ENCODE measurements around the gene LMLN. TPM values are rescaled to one million over a fixed set of nuclear protein-coding genes. Genes with fewer than 3 reads are reported as not detected.

Gene LMLN
- total and polyA plus RNA-seq, 2 of the 13 experiments (the other 11 are each of a cell fraction or from before 2014, with no cell fraction given), result 1.2 to 1.8 TPM

- ChIA-PET CTCF (ENCODE audit: low intra/inter-chr PET ratio, low total read pairs) (no interaction called here), POLR2A (no interaction called here)
- Histone ChIP-seq H3K27me3 (ENCODE audit: control insufficient read depth in 1 of 2, insufficient read depth in 2 of 2, low read length in 2 of 2) (no peaks in the 10 kb centered on the region), H3K36me3 (replicated peaks in 1 of 2; ENCODE audit: control insufficient read depth in 1 of 2, insufficient read depth in 2 of 2, low read length in 2 of 2) (no peaks in the 10 kb centered on the region), H3K4me2 (ENCODE audit: low read depth, low read length) (no peak overlapping the region), H3K4me1 (ENCODE audit: insufficient read depth, low read length) (peaks cover 14% of the 10 kb centered on the region), H3K9ac (ENCODE audit: insufficient read depth, low read depth, low read length) (no peak overlapping the region), H3K4me3 (replicated peaks in 1 of 3; ENCODE audit: insufficient read depth in 1 of 3, low read depth in 2 of 3, low read length in 3 of 3) (no peak overlapping the region), H2AFZ (ENCODE audit: low read length) (no peak overlapping the region), H3K9me3 (ENCODE audit: low read length) (no peaks in the 10 kb centered on the region), H3K79me2 (ENCODE audit: insufficient read depth, low read length) (no peaks in the 10 kb centered on the region), H3K27ac (ENCODE audit: extremely low read length, insufficient read depth, low read length) (no peak overlapping the region), H4K20me1 (ENCODE audit: insufficient read depth, low read length) (no peaks in the 10 kb centered on the region)
- intact Hi-C loops (cut with micrococcal nuclease; ENCODE audit: unreplicated experiment), result no loop called here
- BruUV-seq (replicated peaks), result no TSS peak
- no peak for ATAC-seq
- WGBS (ENCODE audit: low lambda C conversion rate), result 97% methylated on average over 8 of the region's 8 CpGs
- DNase-seq (ENCODE audit: low spot score), result no peak
- no peak for FAIRE-seq
- in situ Hi-C loops (cut with HindIII; ENCODE audit: extremely low pct_ligation_motif_present, low pct_unique_long_range_greater_than_20kb), result no loop called here
- no peak for TF ChIP-seq ZNF850 (CRISPR knock-in tag; conservative IDR thresholded peaks at IDR 0.05)
- TF ChIP-seq ZNF335 (CRISPR knock-in tag; IDR thresholded peaks at IDR 0.05), result no peak
- TF ChIP-seq ZNF501 (CRISPR knock-in tag; IDR thresholded peaks at IDR 0.05), result no peak
- TF ChIP-seq ELF3 (CRISPR knock-in tag; IDR thresholded peaks at IDR 0.05), result no peak
- no peak for TF ChIP-seq NFKBIZ (CRISPR knock-in tag; IDR thresholded peaks at IDR 0.05)
- no peak for TF ChIP-seq TMF1 (CRISPR knock-in tag; IDR thresholded peaks at IDR 0.05; ENCODE audit: low read depth)
- TF ChIP-seq ZBTB1 (CRISPR knock-in tag; IDR thresholded peaks at IDR 0.05; ENCODE audit: borderline replicate concordance), result no peak
- no peak for TF ChIP-seq E2F2 (CRISPR knock-in tag; IDR thresholded peaks at IDR 0.05; ENCODE audit: borderline replicate concordance)
- TF ChIP-seq GABPB1 (CRISPR knock-in tag; IDR thresholded peaks at IDR 0.05), result no peak
- no peak for TF ChIP-seq SNAPC4 (CRISPR knock-in tag; IDR thresholded peaks at IDR 0.05)
- TF ChIP-seq SIX1 (CRISPR knock-in tag; IDR thresholded peaks at IDR 0.05; ENCODE audit: borderline replicate concordance), result no peak
- no peak for TF ChIP-seq ZNF468 (CRISPR knock-in tag; IDR thresholded peaks at IDR 0.05)
- no peak for TF ChIP-seq ATF2 (CRISPR knock-in tag; IDR thresholded peaks at IDR 0.05)
- no peak for TF ChIP-seq NR3C1 (CRISPR knock-in tag; IDR thresholded peaks at IDR 0.05)
- TF ChIP-seq BRF2 (CRISPR knock-in tag; IDR thresholded peaks at IDR 0.05), result no peak
Measured at GRCh38 chr3:197975311-197975710, 15.3 kb downstream of the LMLN start.

All from HepG2 (cell line).